ENCODE measurements around the gene KCNJ5.
A peak's percentile ranks its signal among the peaks of the same experiment; 100 is the strongest.

The KCNJ5 gene

DNA sequence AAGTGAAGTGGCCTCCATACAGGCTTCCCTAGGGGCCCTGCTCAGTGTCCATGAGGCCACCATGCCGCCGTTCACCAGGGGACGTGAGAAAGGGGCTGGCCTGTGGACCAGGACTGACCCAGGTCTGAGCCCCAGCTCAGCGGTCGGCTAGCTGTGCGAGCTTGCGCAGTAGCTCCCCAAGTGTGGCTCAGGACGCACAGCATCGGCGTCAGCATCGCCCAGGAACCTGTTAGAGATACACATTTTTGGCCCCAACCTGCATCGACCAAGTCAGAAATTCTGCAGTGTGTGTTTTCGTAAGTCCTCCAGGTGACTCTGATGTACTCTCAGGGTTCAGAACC lies 51.1 kb downstream of the KCNJ5 start:
- TF ChIP-seq, protein P1, sequence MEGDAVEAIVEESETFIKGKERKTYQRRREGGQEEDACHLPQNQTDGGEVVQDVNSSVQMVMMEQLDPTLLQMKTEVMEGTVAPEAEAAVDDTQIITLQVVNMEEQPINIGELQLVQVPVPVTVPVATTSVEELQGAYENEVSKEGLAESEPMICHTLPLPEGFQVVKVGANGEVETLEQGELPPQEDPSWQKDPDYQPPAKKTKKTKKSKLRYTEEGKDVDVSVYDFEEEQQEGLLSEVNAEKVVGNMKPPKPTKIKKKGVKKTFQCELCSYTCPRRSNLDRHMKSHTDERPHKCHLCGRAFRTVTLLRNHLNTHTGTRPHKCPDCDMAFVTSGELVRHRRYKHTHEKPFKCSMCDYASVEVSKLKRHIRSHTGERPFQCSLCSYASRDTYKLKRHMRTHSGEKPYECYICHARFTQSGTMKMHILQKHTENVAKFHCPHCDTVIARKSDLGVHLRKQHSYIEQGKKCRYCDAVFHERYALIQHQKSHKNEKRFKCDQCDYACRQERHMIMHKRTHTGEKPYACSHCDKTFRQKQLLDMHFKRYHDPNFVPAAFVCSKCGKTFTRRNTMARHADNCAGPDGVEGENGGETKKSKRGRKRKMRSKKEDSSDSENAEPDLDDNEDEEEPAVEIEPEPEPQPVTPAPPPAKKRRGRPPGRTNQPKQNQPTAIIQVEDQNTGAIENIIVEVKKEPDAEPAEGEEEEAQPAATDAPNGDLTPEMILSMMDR (conservative IDR thresholded peaks at IDR 0.05; ENCODE audit: low read depth, low read length) = no peak
- no peak for DNase-seq (ENCODE audit: low read depth)
- H3K4me3 ChIP-seq (ENCODE audit: low read length) = no peak overlapping the region

DNA sequence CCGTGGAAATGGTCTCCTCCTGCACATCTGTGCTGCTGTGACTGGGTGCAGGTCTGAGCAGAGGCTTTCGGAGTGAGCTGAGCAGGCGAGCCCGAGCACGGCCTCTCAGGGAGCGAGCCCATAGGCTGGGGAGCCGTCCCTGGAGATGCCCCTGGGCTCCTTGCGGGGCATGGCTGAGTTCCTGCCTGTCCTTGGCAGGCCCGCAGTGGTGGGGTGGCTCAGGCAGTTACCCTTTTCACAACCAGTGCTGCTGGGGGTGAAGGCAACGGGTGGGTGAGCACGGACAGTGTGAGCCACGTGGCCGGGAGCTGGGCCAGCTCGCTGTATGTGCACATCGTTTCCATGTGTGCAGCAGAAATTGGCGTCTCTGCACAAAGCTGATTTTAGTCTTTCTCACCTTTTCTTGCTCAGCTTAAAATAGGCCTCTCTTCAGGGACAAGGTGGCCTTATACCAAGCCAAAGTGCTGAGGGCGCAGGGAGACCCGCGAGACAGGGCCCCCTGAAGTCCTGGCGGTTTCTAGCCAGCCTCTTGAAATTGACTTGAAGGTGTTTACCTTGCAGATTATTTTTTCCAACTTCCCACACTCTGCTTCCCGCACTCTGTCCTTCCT lies 51.8 kb downstream of the KCNJ5 start, which contains the start of gene TP53AIP1:
TP53AIP1 (minus strand) TSS at position 55 of the 611 bp plus-strand sequence. CDS start 5,053 bp downstream, outside the sequence.
- no peak for DNase-seq (ENCODE audit: low read depth)
- no peak within 1 kb of the TSS for H3K4me3 ChIP-seq (ENCODE audit: low read length)
- TF ChIP-seq, protein P1 (conservative IDR thresholded peaks at IDR 0.05; ENCODE audit: low read depth, low read length) = no peak

DNA sequence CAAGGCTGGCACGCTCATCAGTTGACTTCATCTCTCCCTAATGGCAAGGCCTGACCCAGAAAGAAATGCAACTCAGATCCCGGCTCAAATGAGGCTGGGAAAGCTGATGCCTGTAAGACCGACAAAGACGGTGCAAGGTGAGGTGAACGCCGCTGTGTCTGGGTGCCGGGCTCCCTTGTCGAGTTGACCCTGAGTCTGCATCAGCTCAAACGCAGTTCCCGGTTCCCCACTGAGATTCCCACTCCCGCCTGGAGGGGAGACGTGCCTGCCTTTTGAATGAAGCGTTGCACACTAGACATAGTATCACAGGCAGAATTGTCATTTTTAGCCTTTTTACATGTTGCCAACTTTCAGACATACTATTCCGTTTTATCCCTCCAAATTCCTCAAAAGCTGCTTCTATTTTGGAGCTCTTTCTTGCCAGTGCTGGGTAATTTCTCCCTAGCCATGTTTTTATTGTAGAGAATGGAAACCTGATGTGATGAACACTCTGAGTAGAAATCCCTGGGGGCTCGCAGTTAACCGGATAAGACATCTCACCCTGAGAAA lies 52.3 kb downstream of the KCNJ5 start:
- TF ChIP-seq, protein P1 (conservative IDR thresholded peaks at IDR 0.05; ENCODE audit: low read depth, low read length) = no peak
- no peak overlapping the region for H3K4me3 ChIP-seq (ENCODE audit: low read length)
- DNase-seq (ENCODE audit: low read depth) = no peak

DNA sequence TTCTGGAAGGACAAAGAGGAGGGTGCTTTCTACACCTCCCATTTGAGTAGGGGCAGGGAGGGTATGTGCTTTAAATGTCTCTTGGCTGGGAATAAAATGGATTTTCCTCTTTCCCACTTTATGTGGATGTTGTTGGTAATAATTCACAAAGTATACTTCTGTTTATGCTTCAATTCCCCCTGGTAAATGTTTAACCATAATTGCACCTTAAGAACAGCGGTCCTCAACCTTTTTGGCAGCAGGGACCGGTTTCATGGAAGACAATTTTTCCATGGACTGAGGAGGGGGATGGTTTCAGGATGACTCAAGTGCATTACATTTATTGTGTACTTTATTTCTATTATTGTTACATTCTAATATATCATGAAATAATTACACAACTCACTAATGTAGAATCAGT lies 55.5 kb downstream of the KCNJ5 start:
- no peak for DNase-seq (ENCODE audit: low read depth)
- TF ChIP-seq, protein P1 (conservative IDR thresholded peaks at IDR 0.05; ENCODE audit: low read depth, low read length) = no peak
- no peak overlapping the region for H3K4me3 ChIP-seq (ENCODE audit: low read length)

DNA sequence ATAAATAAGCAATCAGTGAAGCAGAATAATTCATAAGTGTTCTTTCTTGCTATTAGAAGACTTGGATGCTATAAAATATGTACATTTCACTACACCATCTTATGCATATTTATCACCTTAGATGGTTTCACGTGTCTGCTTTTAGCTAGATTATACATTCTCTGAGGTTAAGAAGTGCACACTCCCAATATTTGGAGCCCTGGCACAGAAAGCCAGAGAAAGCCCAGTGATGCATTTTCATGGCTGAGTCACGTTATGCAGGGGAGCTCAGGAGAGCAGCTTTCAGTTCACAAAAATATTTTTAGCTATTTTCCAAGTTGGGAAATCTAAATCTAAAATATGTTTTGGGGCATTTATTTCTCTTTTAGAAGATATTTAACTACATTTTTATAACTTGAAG lies 56.6 kb downstream of the KCNJ5 start:
- TF ChIP-seq, protein P1 (conservative IDR thresholded peaks at IDR 0.05; ENCODE audit: low read depth, low read length) = no peak
- no peak for DNase-seq (ENCODE audit: low read depth)
- H3K4me3 ChIP-seq (ENCODE audit: low read length) = no peak overlapping the region

DNA sequence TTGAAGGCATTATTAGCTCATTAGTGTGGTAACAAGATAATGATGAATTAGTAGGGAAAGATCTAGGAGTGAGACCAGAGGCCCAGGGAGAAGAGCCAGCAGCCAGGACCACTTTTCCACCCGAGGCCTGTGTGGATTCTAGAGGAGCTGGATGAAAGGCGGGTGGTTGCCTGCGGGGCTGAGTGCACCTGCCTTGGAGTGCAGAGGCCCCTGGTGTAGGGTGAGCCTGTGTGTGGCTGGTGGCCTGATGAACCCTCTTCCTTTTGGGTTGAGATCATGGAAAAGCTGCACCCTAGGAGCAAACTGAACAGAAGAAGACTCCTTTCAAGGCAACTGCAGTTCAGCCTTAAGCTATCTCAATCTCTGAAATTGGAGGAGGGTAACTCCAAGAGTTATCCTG lies 57.4 kb downstream of the KCNJ5 start:
- no peak for DNase-seq (ENCODE audit: low read depth)
- H3K4me3 ChIP-seq (ENCODE audit: low read length) = no peak overlapping the region
- TF ChIP-seq, protein P1 (conservative IDR thresholded peaks at IDR 0.05; ENCODE audit: low read depth, low read length) = peak; percentile 36

DNA sequence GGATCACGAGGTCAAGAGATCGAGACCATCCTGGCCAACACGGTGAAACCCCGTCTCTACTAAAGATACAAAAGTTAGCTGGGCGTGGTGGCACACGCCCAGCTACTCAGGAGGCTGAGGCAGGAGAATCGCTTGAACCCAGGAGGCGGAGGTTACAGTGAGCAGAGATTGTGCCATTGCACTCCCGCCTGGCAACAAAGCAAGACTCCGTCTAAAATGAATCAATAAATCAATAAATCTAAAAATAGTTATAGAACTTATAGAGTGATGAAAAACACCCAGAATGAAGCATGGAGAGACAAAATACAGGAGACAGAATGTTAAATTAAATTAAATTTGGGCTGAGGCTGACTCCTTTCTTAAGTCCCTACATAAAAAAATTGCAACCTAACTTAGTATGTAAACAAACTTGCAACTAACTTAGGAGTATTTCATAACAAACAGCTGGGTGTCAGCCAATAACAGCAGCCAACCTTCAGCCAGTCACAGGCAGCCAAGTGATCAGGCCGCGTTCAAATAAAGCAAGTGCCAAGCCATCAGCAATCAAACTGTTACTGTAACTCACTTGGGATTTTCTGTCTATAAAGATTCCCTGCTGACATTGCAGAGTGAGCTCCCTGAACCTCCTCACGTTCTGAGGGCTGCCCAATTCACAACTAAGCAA lies 58.8 kb downstream of the KCNJ5 start:
- TF ChIP-seq, protein P1 (conservative IDR thresholded peaks at IDR 0.05; ENCODE audit: low read depth, low read length) = no peak
- H3K4me3 ChIP-seq (ENCODE audit: low read length) = no peak overlapping the region
- DNase-seq (ENCODE audit: low read depth) = no peak
